MM.1S (cell line): ENCODE results near the gene SEMG1.

ENCODE experiments used
- DNase-seq: peaks from one replicate; pipeline ENCODE4 v3.0.0-alpha.2; 2015
- H2AFZ ChIP-seq: fragments of 300-600 bp; sonication (generic); 2 replicates; pipeline ENCODE4 v1.6.0; 2016; ENCODE audit warnings: antibody characterized with exemption, low read length
- H3F3A ChIP-seq: fragments of 300-600 bp; sonication (generic); 2 replicates; pipeline ENCODE4 v1.6.1; 2016; ENCODE audit warnings: mild to moderate bottlenecking, antibody characterized with exemption, low read length, moderate library complexity, mixed read lengths; ENCODE audit not compliant: insufficient read depth
- H3K27ac ChIP-seq: fragments of 300-600 bp; sonication (generic); 2 replicates; pipeline ENCODE4 v1.5.1; 2016; ENCODE audit warnings: mild to moderate bottlenecking, low read length
- H3K27me3 ChIP-seq: fragments of 300-600 bp; sonication (generic); replicated peaks from 2 replicates; pipeline ENCODE4 v1.6.0; 2016; ENCODE audit warnings: low read length; ENCODE audit not compliant: insufficient read depth
- H3K36me3 ChIP-seq: fragments of 300-600 bp; sonication (generic); replicated peaks from 2 replicates; pipeline ENCODE4 v1.6.1; 2016; ENCODE audit warnings: mild to moderate bottlenecking, low read length, mixed read lengths; ENCODE audit not compliant: insufficient read depth
- H3K4me1 ChIP-seq: fragments of 300-600 bp; sonication (generic); 2 replicates; pipeline ENCODE4 v1.6.1; 2016; ENCODE audit warnings: low read length, mixed read lengths
- H3K4me2 ChIP-seq: fragments of 300-600 bp; sonication (generic); 2 replicates; pipeline ENCODE4 v1.6.0; 2016; ENCODE audit warnings: low read depth, low read length
- H3K4me3 ChIP-seq: fragments of 300-600 bp; sonication (generic); 2 replicates; pipeline ENCODE4 v1.5.1; 2016; ENCODE audit warnings: low read length, mixed read lengths
- H3K79me2 ChIP-seq: fragments of 300-600 bp; sonication (generic); 2 replicates; pipeline ENCODE4 v1.6.1; 2016; ENCODE audit warnings: mixed run types, low read length, mixed read lengths
- H3K9ac ChIP-seq: fragments of 300-600 bp; sonication (generic); 2 replicates; pipeline ENCODE4 v1.6.1; 2016; ENCODE audit warnings: low read length, mixed read lengths
- H3K9me2 ChIP-seq: fragments of 300-600 bp; sonication (generic); replicated peaks from 2 replicates; pipeline ENCODE4 v1.6.1; 2016; ENCODE audit warnings: mild to moderate bottlenecking, low read length, mixed read lengths; ENCODE audit not compliant: insufficient read depth
- H3K9me3 ChIP-seq: fragments of 300-600 bp; sonication (generic); replicated peaks from 2 replicates; pipeline ENCODE4 v1.6.1; 2016; ENCODE audit warnings: mild to moderate bottlenecking, low read length, mixed read lengths; ENCODE audit not compliant: insufficient read depth
- H4K20me1 ChIP-seq: fragments of 300-600 bp; sonication (generic); 2 replicates; pipeline ENCODE4 v1.6.1; 2016; ENCODE audit warnings: mild to moderate bottlenecking, low read length, moderate library complexity, mixed read lengths; ENCODE audit not compliant: insufficient read depth
- CTCF ChIP-seq: fragments of 300-600 bp; sonication (generic); IDR thresholded peaks from 2 replicates; pipeline ENCODE4 v1.5.1; 2016; ENCODE audit warnings: antibody characterized with exemption, low read length, mixed read lengths
- EZH2 ChIP-seq: fragments of 300-600 bp; sonication (generic); optimal IDR thresholded peaks from 2 replicates; pipeline ENCODE3; 2017; ENCODE audit warnings: low read depth, mild to moderate bottlenecking, antibody characterized with exemption, low read length, mixed read lengths
- EZH2phosphoT487 ChIP-seq: fragments of 300-600 bp; sonication (generic); IDR thresholded peaks from 2 replicates; pipeline ENCODE4 v1.6.1; 2018; ENCODE audit warnings: antibody characterized with exemption, low read length

The SEMG1 gene

GRCh38 chr20:45257161-45257560 lies 50.3 kb downstream of the SEMG1 start:
- H3K27me3 ChIP-seq = no peaks in the 10 kb centered on the region
- no peaks in the 10 kb centered on the region for H3K79me2 ChIP-seq
- no peak overlapping the region for H3K4me3 ChIP-seq
- no peaks in the 10 kb centered on the region for H4K20me1 ChIP-seq
- TF ChIP-seq EZH2phosphoT487 = no peak
- TF ChIP-seq EZH2 = no peak
- no peak for TF ChIP-seq CTCF
- H3K9ac ChIP-seq = no peak overlapping the region
- H3F3A ChIP-seq = peaks cover 15% of the 10 kb centered on the region
- H3K36me3 ChIP-seq = no peaks in the 10 kb centered on the region
- no peaks in the 10 kb centered on the region for H3K9me3 ChIP-seq
- H3K9me2 ChIP-seq = no peaks in the 10 kb centered on the region
- no peak overlapping the region for H3K4me2 ChIP-seq
- no peak overlapping the region for H2AFZ ChIP-seq
- no peak for DNase-seq
- H3K4me1 ChIP-seq = peaks cover 15% of the 10 kb centered on the region
- no peak overlapping the region for H3K27ac ChIP-seq

- H3K4me1 ChIP-seq = peaks cover 15% of the 10 kb centered on the region
- DNase-seq = no peak
- no peaks in the 10 kb centered on the region for H3K79me2 ChIP-seq
- no peak overlapping the region for H3K27ac ChIP-seq
- H3K9me3 ChIP-seq = no peaks in the 10 kb centered on the region
- H3K4me3 ChIP-seq = no peak overlapping the region
- TF ChIP-seq EZH2phosphoT487 (no peak), EZH2 (no peak)
- no peaks in the 10 kb centered on the region for H3K36me3 ChIP-seq
- H4K20me1 ChIP-seq = no peaks in the 10 kb centered on the region
- H3F3A ChIP-seq = peaks cover 15% of the 10 kb centered on the region
- no peak overlapping the region for H3K9ac ChIP-seq
- H3K27me3 ChIP-seq = no peaks in the 10 kb centered on the region
- H3K9me2 ChIP-seq = no peaks in the 10 kb centered on the region
- no peak overlapping the region for H2AFZ ChIP-seq
- no peak overlapping the region for H3K4me2 ChIP-seq
Measured at GRCh38 chr20:45257711-45258110, 50.9 kb downstream of the SEMG1 start.

- no peak overlapping the region for H3K4me3 ChIP-seq
- no peaks in the 10 kb centered on the region for H4K20me1 ChIP-seq
- no peaks in the 10 kb centered on the region for H3K27me3 ChIP-seq
- H3K4me1 ChIP-seq = peaks cover 15% of the 10 kb centered on the region
- H3F3A ChIP-seq = peaks cover 15% of the 10 kb centered on the region
- no peaks in the 10 kb centered on the region for H3K79me2 ChIP-seq
- H3K9ac ChIP-seq = no peak overlapping the region
- H3K9me3 ChIP-seq = no peaks in the 10 kb centered on the region
- H3K27ac ChIP-seq = no peak overlapping the region
- no peak overlapping the region for H2AFZ ChIP-seq
- TF ChIP-seq EZH2phosphoT487 (no peak), CTCF (no peak), EZH2 (no peak)
- no peak for DNase-seq
- no peaks in the 10 kb centered on the region for H3K9me2 ChIP-seq
- H3K36me3 ChIP-seq = no peaks in the 10 kb centered on the region
- H3K4me2 ChIP-seq = no peak overlapping the region
Measured at GRCh38 chr20:45258259-45258658, 51.4 kb downstream of the SEMG1 start.

GRCh38 chr20:45258664-45259063 lies 51.8 kb downstream of the SEMG1 start:
- Histone ChIP-seq H4K20me1 (no peaks in the 10 kb centered on the region), H3K4me1 (peaks cover 15% of the 10 kb centered on the region), H3K9me3 (no peaks in the 10 kb centered on the region), H2AFZ (no peak overlapping the region), H3K79me2 (no peaks in the 10 kb centered on the region), H3K9ac (no peak overlapping the region), H3K27me3 (no peaks in the 10 kb centered on the region), H3K36me3 (no peaks in the 10 kb centered on the region), H3F3A (peaks cover 15% of the 10 kb centered on the region), H3K4me2 (no peak overlapping the region), H3K4me3 (no peak overlapping the region), H3K27ac (no peak overlapping the region), H3K9me2 (no peaks in the 10 kb centered on the region)
- DNase-seq = no peak
- TF ChIP-seq EZH2 (no peak), EZH2phosphoT487 (no peak), CTCF (no peak)
